GM21423 (cell line): ENCODE results near the gene CAP2.

Source experiments
- ATAC-seq: cut with Tn5 transposase; IDR thresholded peaks from one replicate; pipeline ENCODE4 v1.9.1; 2021; ENCODE audit warnings: mild to moderate bottlenecking, moderate library complexity; ENCODE audit not compliant: unreplicated experiment

CAP2 gene

DNA sequence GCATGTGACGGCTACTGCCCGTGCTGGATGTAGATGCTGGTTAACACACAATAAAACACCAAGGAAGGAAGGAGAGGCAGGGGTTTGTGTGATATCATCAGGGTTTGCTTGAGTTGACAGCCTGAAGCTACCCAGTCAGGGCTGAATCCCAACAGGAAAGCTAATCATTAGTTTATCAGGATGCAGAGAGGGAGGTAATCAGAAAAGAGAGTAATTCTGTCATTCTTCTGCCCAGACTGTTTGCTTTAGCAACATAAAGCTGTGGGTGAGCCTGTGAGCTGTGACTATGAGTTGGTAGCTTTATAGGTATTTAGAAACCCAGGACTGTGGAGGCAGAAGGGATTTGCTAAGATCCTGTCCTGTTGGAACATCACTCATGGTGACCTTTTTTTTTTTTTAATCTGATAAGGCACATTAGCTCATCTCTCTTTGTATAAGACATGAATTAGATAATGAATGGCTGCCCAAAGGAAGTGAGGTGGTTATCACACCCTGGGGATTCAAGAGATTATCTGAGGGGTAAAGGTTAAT lies 79.3 kb downstream of the CAP2 start:
- ATAC-seq, result no peak

- ATAC-seq, result no peak
Observed at GRCh38 chr6:17473554-17473953, 80.2 kb downstream of the CAP2 start.

DNA sequence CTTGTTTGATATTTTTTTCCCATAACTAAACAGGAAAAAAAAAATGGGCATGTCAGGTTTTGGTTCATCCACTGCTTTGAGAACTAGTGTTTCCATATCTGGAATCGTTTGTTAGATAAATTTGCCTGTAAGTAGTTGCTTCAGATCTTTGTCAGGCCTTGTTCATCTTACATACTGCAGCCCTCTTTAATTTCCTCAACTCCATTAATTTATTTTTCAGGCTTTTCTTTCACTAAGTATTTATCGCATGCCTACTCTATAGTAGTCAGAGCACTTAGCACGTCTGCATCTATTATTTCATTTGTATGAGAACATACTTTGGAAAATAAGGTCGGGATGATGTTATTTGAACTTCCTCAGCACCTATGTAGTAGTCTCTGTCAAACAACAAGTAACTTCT lies 80.9 kb downstream of the CAP2 start:
- no peak for ATAC-seq

GRCh38 chr6:17475606-17476244 lies 82.3 kb downstream of the CAP2 start:
- no peak for ATAC-seq

DNA sequence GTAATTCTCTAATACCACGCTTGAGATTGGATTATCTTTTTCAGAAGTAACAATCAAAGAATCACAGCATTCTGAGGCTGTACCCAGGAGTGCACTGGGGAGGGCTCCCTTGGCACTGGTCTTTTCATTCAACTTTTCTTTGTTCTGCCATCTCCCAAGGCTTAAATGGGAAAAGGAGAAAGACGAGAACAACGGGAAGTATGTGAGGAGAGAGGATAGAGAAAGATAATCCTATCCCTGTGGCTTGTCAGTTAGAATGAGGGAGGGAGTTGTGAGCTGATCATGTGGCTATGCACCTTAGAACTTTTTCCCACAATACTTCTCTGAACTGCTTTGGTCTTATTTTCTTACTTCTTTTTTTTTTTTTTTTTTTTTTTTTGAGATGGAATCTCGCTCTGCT lies 83.1 kb downstream of the CAP2 start:
- ATAC-seq, result no peak

GRCh38 chr6:17477356-17477755 lies 84.0 kb downstream of the CAP2 start:
- ATAC-seq, result no peak

DNA sequence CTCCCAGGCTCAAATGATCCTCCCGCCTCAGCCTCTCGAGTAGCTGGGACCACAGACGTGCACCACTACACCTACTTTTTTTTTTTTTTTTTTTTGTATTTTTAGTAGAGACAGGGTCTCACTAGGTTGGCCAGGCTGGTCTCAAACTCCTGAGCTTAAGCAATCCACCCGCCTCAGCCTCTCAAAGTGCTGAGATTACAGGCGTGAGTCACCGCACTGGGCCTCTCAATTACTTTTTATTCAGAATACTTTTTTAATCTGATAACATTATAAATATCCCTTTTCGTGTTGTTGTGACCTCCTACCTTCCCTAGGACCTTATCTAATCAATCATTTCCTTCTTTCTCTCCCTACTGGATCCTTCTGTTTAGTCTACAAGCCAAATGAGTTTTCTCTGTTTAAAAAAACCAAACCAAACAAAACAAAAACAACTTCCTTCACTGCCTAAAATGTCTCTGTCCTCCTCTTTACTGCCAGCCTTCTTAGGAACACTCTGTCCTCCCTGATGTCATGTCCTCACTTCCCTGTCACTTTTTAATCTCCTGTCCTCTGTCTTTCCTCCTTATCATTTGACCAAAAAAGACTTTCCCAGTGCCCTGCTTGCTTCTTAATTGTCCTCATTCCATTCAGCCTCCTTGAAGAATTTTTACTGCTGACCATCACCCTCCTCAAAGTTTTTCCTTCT lies 85.0 kb downstream of the CAP2 start:
- ATAC-seq, result no peak

GRCh38 chr6:17478946-17479345 lies 85.6 kb downstream of the CAP2 start:
- no peak for ATAC-seq

DNA sequence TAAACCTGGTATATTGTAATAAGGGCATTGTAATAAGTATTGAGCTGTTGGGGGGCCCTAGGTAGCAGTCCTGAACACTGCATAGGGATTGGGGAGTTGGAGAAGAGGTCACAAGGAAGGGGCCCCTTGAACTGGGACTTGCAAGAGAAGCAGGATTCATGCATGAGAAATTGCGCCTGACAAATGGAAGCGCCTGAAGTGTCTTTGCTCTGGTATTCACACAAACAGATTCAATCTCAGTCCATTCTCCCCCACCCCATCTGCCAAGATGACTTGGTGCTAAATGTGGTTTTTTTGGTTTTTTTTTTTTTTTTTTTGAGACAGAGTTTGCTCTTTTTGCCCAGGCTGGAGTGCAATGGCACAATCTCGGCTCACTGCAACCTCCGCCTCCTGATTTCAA lies 87.1 kb downstream of the CAP2 start:
- ATAC-seq, result no peak

DNA sequence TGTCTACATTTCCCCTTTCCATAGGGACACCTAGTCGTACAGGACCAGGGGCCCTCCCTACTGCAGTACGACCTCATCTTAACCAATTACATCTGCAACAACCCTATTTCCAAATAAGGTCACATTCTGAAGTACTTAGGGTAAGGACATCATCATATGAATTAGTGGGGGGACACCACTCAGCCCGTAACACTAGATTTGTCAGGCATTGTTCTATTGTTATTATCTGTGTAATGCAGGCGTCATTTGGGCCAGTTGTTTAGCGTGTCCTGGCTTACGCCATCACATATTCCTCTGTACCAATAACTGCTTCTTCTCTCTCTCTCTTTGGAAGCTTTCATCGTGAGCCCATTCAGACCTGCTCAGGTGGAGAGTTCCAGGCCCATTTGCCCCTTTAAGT lies 89.3 kb downstream of the CAP2 start:
- ATAC-seq, result no peak

- ATAC-seq, result no peak
Observed at GRCh38 chr6:17483391-17484016, 90.1 kb downstream of the CAP2 start.

DNA sequence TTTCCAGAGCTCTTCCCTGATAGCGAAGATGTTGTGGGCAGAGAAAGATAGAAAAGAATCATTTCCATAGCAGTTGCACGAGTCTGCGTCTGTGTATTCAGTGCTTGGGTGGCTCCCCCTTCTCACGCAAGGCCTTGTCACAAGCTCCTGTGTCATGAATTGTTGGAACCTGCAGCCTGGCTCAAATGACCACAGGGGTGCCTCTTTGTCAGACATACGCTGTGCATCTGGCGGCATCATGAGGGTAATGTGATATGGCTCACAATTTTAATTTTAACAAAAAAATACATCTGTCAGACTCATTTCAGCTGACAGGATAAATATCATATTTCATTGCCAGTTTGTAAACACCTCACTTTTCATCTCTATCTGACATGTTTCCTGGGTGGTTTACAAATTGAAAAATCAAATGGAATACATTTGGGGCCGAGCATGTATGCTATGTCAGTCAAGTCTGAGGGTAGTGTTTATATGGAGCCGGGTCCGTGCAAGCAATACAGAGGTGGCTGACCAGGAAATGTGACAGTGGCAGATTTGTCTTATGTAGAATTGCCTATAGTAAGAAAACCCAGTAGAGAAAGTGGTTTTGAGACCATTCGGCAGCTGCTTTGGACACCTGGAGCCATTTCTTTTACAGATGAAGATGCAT lies 90.9 kb downstream of the CAP2 start:
- no peak for ATAC-seq

DNA sequence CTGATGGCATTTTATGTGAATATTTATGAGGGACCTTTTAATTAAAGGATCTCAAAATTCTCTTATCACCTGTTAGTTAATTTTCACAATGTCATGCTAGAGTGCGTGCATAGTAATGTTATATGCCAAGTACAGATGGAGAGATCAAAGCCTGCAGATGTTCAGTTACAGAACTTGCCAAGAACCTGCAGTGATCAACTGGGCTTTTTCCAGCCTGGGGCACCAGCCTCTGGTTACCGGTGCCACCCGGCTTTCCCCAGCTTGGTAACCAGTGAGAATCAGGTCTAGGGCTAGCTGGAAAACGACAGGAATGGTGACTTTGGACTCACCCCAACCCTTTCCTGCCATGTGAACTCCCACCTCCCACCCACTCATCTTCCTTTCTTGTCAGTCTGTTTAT lies 91.8 kb downstream of the CAP2 start:
- ATAC-seq, result no peak

- ATAC-seq, result no peak
Observed at GRCh38 chr6:17485946-17486345, 92.6 kb downstream of the CAP2 start.

DNA sequence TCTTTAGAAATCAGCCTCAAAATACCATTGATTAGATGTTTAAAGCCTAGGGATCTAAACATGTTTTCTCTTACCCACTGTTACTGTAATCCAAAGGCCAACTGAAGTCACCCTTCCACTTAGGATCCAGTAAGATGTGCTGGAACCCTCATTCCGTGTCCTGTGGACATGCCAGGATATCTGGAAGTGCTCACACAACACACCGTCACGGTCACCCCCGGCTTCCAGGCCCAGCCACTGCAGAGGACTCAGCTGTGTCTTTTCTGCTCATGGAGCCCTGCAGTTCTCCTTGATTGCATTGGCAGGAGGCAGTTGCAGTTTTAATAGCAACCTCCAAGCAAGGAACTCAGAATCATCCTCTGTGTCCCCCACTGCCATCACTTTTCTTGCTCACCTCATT lies 93.3 kb downstream of the CAP2 start:
- no peak for ATAC-seq

GRCh38 chr6:17490724-17491123 lies 97.3 kb downstream of the CAP2 start:
- no peak for ATAC-seq

DNA sequence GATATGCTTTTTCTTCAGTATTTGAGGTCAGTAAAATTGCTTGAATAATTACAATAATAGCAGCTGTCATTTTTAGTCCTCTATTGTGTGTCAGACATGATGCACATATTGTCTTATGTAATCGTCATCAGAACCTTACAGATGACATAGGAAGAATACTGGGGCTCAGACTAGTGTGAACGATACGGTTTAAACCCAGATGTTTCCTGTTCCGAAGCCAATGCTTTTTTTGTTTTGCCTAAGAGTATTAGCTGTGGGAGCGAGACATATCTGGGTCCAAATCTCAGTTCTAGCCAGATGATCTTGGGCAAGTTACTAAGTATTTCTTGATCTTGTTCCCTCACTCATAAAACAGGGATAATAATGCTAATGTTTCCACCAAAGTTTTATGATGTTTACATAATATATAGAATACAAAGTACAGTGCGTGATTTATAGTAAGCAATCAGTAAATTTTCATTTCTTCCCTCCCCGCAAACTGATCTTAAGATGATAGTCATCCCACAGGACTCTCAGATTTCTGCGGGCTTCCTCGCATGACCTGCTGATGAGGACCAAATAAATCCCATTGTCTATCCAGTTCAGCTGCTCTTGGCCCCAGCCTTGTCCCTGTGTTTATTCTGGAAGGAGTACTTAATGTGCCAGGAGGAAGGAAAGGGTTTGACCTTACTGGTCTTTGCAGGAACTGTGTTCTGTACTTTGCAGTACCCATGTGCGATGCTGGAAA lies 98.2 kb downstream of the CAP2 start:
- ATAC-seq, result no peak

- no peak for ATAC-seq
Observed at GRCh38 chr6:17492350-17492749, 99.0 kb downstream of the CAP2 start.

DNA sequence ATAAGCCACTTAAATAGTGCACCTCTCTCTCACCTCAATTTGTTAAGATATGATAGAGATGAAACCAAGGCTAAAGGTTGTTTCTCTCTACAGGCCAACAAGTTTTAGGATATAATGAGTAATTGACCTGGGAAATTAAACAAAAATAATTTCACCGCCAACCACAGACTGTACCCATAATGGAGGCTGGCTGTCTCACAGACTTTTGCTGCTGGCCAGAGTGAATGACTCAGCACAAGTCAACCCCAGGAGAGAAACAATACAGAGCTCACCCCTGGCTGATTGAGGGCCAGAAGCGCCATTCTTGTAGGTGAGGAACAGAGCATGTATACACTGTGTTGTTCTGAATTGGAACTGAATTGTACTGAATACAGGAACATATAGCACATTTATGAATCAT lies 99.9 kb downstream of the CAP2 start:
- no peak for ATAC-seq

GRCh38 chr6:17494177-17494576 lies 100.8 kb downstream of the CAP2 start:
- no peak for ATAC-seq

DNA sequence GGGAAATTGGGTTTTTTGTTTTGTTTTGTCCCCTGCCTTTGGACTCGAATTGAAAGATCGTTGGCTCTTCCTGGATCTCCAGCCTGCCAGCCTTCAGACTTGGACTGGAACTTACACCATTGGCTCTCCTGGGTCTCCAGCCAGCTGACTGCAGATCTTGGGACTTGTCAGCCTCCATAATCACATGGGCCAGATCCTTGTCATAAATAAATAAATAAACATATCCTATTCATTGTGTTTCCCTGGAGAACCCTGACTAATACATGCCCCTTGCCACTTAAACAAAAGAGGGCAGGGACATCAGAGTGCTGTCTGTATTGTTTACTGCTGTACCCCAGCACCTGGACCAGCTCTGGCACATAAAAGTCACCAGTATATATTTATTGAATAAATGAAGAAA lies 101.5 kb downstream of the CAP2 start:
- no peak for ATAC-seq
